SK-N-SH (cell line): ENCODE results near the gene PLXNB1. TPM values are rescaled to one million over a fixed set of nuclear protein-coding genes. Genes with fewer than 3 reads are reported as not detected.

Source experiments
- CTCF ChIA-PET: fragments of 300-600, 350-600 bp; formaldehyde crosslinking; extraction: SDS; loops from one replicate; lab custom pipeline; 2021; lab: Yijun Ruan, JAX
- POLR2A ChIA-PET: fragments of 350-600 bp; sonication (Branson Sonifier 250); formaldehyde crosslinking; extraction: SDS; loops from one replicate; lab custom pipeline; 2020; ENCODE audit warnings: antibody characterized with exemption, inconsistent platforms; lab: Yijun Ruan, JAX
- DNase-seq: peaks from one replicate; pipeline ENCODE4 v3.0.0; 2012
- H2AFZ ChIP-seq: fragments of 200-600 bp; sonication (generic); 2 replicates; pipeline ENCODE4 v1.8.1; 2016; ENCODE audit warnings: antibody characterized with exemption, mild to moderate bottlenecking, low read depth
- H3F3A ChIP-seq: fragments of 200-600 bp; sonication (generic); replicated peaks from 2 replicates; pipeline ENCODE3; 2016; ENCODE audit warnings: antibody characterized with exemption, mild to moderate bottlenecking; ENCODE audit not compliant: insufficient read depth
- H3K27ac ChIP-seq, 2 experiments: fragments of 200-500 bp in 1 of 2; fragments of 200-600 bp in 1 of 2; sonication (Bioruptor generic) in 1 of 2; sonication (generic), shearing (Covaris generic) in 1 of 2; 2 replicates each; pipeline versions ENCODE4 v1.5.1 to v1.6.1; 2014 to 2016; ENCODE audit warnings: low read depth in 2 of 2, inconsistent platforms in 1 of 2, low read length in 1 of 2, mild to moderate bottlenecking in 1 of 2, mixed read lengths in 1 of 2
- H3K27me3 ChIP-seq: fragments of 200-600 bp; sonication (generic), shearing (Covaris generic); 2 replicates; pipeline ENCODE4 v1.6.1; 2016; ENCODE audit warnings: mixed run types; ENCODE audit not compliant: insufficient read depth
- H3K36me3 ChIP-seq, 2 experiments: fragments of 200-500 bp in 1 of 2; fragments of 200-600 bp in 1 of 2; sonication (Bioruptor generic) in 1 of 2; sonication (generic) in 1 of 2; replicated peaks in 1 of 2; 2 replicates each; pipeline versions ENCODE3 to v1.5.1; 2014 to 2016; ENCODE audit warnings: low read length in 1 of 2, mild to moderate bottlenecking in 1 of 2; ENCODE audit not compliant: insufficient read depth in 2 of 2, control insufficient read depth in 1 of 2
- H3K4me1 ChIP-seq, 2 experiments: fragments of 200-500 bp in 1 of 2; fragments of 200-600 bp in 1 of 2; sonication (Bioruptor generic) in 1 of 2; sonication (generic), shearing (Covaris generic) in 1 of 2; 2 replicates each; pipeline versions ENCODE4 v1.5.1 to v1.6.1; 2014 to 2016; ENCODE audit warnings: low read depth in 1 of 2, low read length in 1 of 2, mixed run types in 1 of 2; ENCODE audit not compliant: insufficient read depth in 2 of 2, control insufficient read depth in 1 of 2
- H3K4me2 ChIP-seq: fragments of 200-600 bp; sonication (generic), shearing (Covaris generic); 2 replicates; pipeline ENCODE4 v1.6.1; 2017; ENCODE audit warnings: mixed run types
- H3K4me3 ChIP-seq, 2 experiments: fragments of 200-500 bp in 1 of 2; fragments of 200-600 bp in 1 of 2; sonication (Bioruptor generic) in 1 of 2; sonication (generic), shearing (Covaris generic) in 1 of 2; 2 replicates each; pipeline versions ENCODE4 v1.5.1 to v1.8.1; 2014 to 2016; ENCODE audit warnings: low read depth in 2 of 2, inconsistent platforms in 1 of 2, low read length in 1 of 2, mild to moderate bottlenecking in 1 of 2, mixed read lengths in 1 of 2, moderate library complexity in 1 of 2
- H3K79me2 ChIP-seq: fragments of 200-600 bp; sonication (generic); 2 replicates; pipeline ENCODE4 v1.8.1; 2017; ENCODE audit warnings: mild to moderate bottlenecking; ENCODE audit not compliant: insufficient read depth
- H3K9ac ChIP-seq: fragments of 200-600 bp; sonication (generic); 2 replicates; pipeline ENCODE4 v1.6.1; 2017; ENCODE audit warnings: mixed run types
- H3K9me2 ChIP-seq: fragments of 200-600 bp; sonication (generic); 2 replicates; pipeline ENCODE4 v1.6.1; 2017; ENCODE audit warnings: mixed run types
- H3K9me3 ChIP-seq: fragments of 200-600 bp; sonication (generic); 2 replicates; pipeline ENCODE4 v1.6.1; 2017; ENCODE audit warnings: mixed run types, mild to moderate bottlenecking, moderate library complexity
- H4K20me1 ChIP-seq: fragments of 200-600 bp; sonication (generic); 2 replicates; pipeline ENCODE4 v1.6.1; 2017; ENCODE audit warnings: mild to moderate bottlenecking, mixed run types; ENCODE audit not compliant: insufficient read depth
- ELF1 ChIP-seq: IDR thresholded peaks from 2 replicates; pipeline ENCODE4 v1.4.0; 2012
- FOXJ3 ChIP-seq: sonication (generic); formaldehyde crosslinking; IDR thresholded peaks from 2 replicates; pipeline ENCODE4 v1.5.1; 2020; ENCODE audit warnings: mild to moderate bottlenecking, missing genetic modification reagents
- MEF2A ChIP-seq: IDR thresholded peaks from 2 replicates; pipeline ENCODE4 v1.4.0; 2012; ENCODE audit warnings: low read depth, borderline replicate concordance
- NFIC ChIP-seq: IDR thresholded peaks from 2 replicates; pipeline ENCODE4 v1.4.0; 2012; ENCODE audit warnings: borderline replicate concordance
- RXRA ChIP-seq: IDR thresholded peaks from 2 replicates; pipeline ENCODE4 v1.4.0; 2012; ENCODE audit warnings: low read depth, mild to moderate bottlenecking, borderline replicate concordance
- TCF12 ChIP-seq: IDR thresholded peaks from 2 replicates; pipeline ENCODE4 v1.4.0; 2012
- TEAD4 ChIP-seq: IDR thresholded peaks from 2 replicates; pipeline ENCODE4 v1.4.0; 2012; ENCODE audit warnings: mild to moderate bottlenecking, borderline replicate concordance; ENCODE audit not compliant: insufficient read depth
- YY1 ChIP-seq: IDR thresholded peaks from 2 replicates; pipeline ENCODE4 v1.4.0; 2012; ENCODE audit warnings: low read depth, mild to moderate bottlenecking
- WGBS: methylation state at CpG from one replicate; pipeline ENCODE4 v1.1.6; 2017; ENCODE audit warnings: low lambda C conversion rate; 5-methylcytosine and 5-hydroxymethylcytosine counted together
- polyA plus RNA-seq, 3 experiments: library from polyadenylated mRNA; depleted of rRNA; stranded (reverse); fragments of >200 nt; gene quantifications; 2 replicates each; pipeline ENCODE4 v1.2.3, GENCODE V29; 2012
- TF ChIP-seq, protein P1 (sequence below): fragments of 200-600 bp; sonication (generic); IDR thresholded peaks from 2 replicates; pipeline ENCODE4 v1.6.1; 2017; ENCODE audit warnings: antibody characterized with exemption, mild to moderate bottlenecking, moderate library complexity
- TF ChIP-seq, protein P2 (sequence below): fragments of 150-350 bp; IDR thresholded peaks from 2 replicates; pipeline ENCODE4 v1.6.1; 2017; ENCODE audit warnings: antibody characterized with exemption, low read length, low read depth, borderline replicate concordance
- TF ChIP-seq, protein P3 (sequence below): IDR thresholded peaks from 2 replicates; pipeline ENCODE4 v1.4.0; 2012; ENCODE audit warnings: low read depth

PLXNB1 gene
- polyA plus RNA-seq, 1 of the 3 experiments (the other 2 are of a cell fraction): 39.8 TPM

DNA sequence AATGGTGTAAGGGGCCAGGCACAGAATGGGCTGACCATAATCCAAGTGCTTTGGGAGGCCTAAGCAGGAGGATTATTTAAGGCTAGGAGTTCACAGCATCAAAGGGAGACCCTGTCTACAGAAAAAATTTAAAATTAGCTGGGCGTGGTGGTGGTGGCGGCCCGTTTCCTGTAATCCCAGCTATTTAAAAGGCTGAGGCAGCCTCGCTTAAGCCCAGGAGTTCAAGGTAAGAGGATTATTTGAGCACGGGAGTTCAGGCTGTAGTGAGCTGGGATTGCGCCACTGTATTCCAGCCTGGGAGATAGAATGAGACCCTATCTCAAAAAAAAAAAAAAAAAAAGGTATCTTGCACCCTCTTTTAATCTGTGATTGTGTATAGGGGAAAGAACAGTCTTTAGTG, 12.1 kb upstream of the PLXNB1 start (continued):
- TF ChIP-seq TEAD4 (no peak), FOXJ3 (CRISPR knock-in tag) (no peak), MEF2A (no peak), RXRA (no peak), TCF12 (no peak)
- TF ChIP-seq, protein P1, sequence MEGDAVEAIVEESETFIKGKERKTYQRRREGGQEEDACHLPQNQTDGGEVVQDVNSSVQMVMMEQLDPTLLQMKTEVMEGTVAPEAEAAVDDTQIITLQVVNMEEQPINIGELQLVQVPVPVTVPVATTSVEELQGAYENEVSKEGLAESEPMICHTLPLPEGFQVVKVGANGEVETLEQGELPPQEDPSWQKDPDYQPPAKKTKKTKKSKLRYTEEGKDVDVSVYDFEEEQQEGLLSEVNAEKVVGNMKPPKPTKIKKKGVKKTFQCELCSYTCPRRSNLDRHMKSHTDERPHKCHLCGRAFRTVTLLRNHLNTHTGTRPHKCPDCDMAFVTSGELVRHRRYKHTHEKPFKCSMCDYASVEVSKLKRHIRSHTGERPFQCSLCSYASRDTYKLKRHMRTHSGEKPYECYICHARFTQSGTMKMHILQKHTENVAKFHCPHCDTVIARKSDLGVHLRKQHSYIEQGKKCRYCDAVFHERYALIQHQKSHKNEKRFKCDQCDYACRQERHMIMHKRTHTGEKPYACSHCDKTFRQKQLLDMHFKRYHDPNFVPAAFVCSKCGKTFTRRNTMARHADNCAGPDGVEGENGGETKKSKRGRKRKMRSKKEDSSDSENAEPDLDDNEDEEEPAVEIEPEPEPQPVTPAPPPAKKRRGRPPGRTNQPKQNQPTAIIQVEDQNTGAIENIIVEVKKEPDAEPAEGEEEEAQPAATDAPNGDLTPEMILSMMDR: no peak
- TF ChIP-seq, protein P2, sequence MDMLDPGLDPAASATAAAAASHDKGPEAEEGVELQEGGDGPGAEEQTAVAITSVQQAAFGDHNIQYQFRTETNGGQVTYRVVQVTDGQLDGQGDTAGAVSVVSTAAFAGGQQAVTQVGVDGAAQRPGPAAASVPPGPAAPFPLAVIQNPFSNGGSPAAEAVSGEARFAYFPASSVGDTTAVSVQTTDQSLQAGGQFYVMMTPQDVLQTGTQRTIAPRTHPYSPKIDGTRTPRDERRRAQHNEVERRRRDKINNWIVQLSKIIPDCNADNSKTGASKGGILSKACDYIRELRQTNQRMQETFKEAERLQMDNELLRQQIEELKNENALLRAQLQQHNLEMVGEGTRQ: no peak

DNA sequence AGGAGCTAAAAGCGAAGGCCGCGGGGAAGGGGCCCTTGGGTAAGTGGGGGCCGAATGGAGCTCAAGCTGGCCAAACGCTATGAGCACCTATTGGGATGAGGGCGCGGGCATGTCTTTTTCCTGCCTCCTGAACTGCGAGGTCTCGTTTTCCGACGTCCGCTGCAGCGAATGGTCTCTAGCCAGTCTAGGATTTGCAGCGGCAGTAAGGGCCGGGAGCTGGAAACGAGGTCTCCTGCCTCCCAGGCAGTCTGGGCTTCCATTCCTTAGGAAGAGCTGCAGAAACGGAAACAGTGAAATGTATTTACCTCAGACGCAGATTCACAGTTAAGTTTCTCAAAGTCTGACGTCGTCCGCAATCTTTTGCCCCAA, 10.7 kb upstream of the PLXNB1 start:
- Histone ChIP-seq H3K27ac (peak overlapping the region; percentile 64 to 83), H4K20me1 (peaks cover 12% of the 10 kb centered on the region), H3K36me3 (peaks cover 21 to 27% of the 10 kb centered on the region in 2 experiments), H3K9me3 (no peaks in the 10 kb centered on the region), H3K9ac (peak overlapping the region; percentile 86), H3K79me2 (peaks cover 51% of the 10 kb centered on the region), H3K4me1 (peaks cover 8 to 21% of the 10 kb centered on the region in 2 experiments), H3K4me3 (peak overlapping the region; percentile 79 to 86), H3K27me3 (no peaks in the 10 kb centered on the region), H3F3A (peaks cover 32% of the 10 kb centered on the region), H3K4me2 (peak overlapping the region; percentile 85), H2AFZ (peak overlapping the region; percentile 44; the same call in 1 of the 2 replicates), H3K9me2 (no peaks in the 10 kb centered on the region)
- WGBS: 6% methylated on average over 13 of the region's 21 CpGs
- peak; percentile 35 for DNase-seq
- no peak for TF ChIP-seq ELF1
- TF ChIP-seq, protein P3, sequence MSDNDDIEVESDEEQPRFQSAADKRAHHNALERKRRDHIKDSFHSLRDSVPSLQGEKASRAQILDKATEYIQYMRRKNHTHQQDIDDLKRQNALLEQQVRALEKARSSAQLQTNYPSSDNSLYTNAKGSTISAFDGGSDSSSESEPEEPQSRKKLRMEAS: no peak
- no peak for TF ChIP-seq YY1
- TF ChIP-seq, protein P2: no peak
- no peak for TF ChIP-seq NFIC
- ChIA-PET POLR2A (interaction anchor here (0.8 to 1.4 kb wide), 4 partner anchors 9 to 252 kb away, joined by 3 to 6 read pairs (median 4); partner anchors contain the start of genes CDC25A and PFKFB4), CTCF (interaction anchor here (0.8 to 3.4 kb wide), 7 partner anchors 11 to 246 kb away, joined by 3 to 18 read pairs (median 9); partner anchors contain the start of gene PLXNB1)
